ENCODE data around the gene UBE2D3. TPM values are rescaled to one million over a fixed set of nuclear protein-coding genes. Genes with fewer than 3 reads are reported as not detected.
A peak's percentile ranks its signal among the peaks of the same experiment; 100 is the strongest.

The UBE2D3 gene
- total RNA-seq, 1 experiment from 2014 or later = 191 TPM

- no peak for TF ChIP-seq TCF7L2 (IDR thresholded peaks at IDR 0.05; ENCODE audit: low read depth, low read length)
- no peak for TF ChIP-seq REST (IDR thresholded peaks at IDR 0.05; ENCODE audit: insufficient read depth in 1 of 2, low read depth in 2 of 2, low read length in 1 of 2)
- no peak for TF ChIP-seq CTCF (IDR thresholded peaks at IDR 0.05)
- no peak for TF ChIP-seq SIN3A (IDR thresholded peaks at IDR 0.05; ENCODE audit: borderline replicate concordance, insufficient read depth, low read depth, low read length)
- TF ChIP-seq POLR2AphosphoS5 (IDR thresholded peaks at IDR 0.05; ENCODE audit: low read depth, low read length) = no peak
- ChIA-PET POLR2A (no interaction called here), CTCF (no interaction called here)
- Histone ChIP-seq H3K4me3 (ENCODE audit: low read depth in 2 of 2, low read length in 2 of 2) (no peak overlapping the region), H3K4me1 (ENCODE audit: control insufficient read depth, insufficient read depth, low read length) (peaks cover 41% of the 10 kb centered on the region), H3K27ac (ENCODE audit: low read length) (no peak overlapping the region), H3K27me3 (ENCODE audit: control insufficient read depth, insufficient read depth, low read length) (no peaks in the 10 kb centered on the region), H3K9me3 (ENCODE audit: control insufficient read depth, insufficient read depth, low read depth, low read length) (no peaks in the 10 kb centered on the region), H3K36me3 (ENCODE audit: control insufficient read depth, insufficient read depth, low read length) (peaks cover 2% of the 10 kb centered on the region; the same call in 1 of the 2 replicates)
- in situ Hi-C loops (cut with HindIII; ENCODE audit: low pct_unique_long_range_greater_than_20kb, low sequenced_read_pairs) = no loop called here
- peak; percentile 55 for DNase-seq (ENCODE audit: low read depth, low spot score)
- intact Hi-C loops (cut with micrococcal nuclease; ENCODE audit: unreplicated experiment) = loop anchor here (10.0 kb wide), 1 partner anchor 269 kb away; no protein-coding TSS in a partner anchor
- BruUV-seq (replicated peaks) = no TSS peak
- ATAC-seq = no peak
These were observed 11.4 kb downstream of the UBE2D3 start for GRCh38 chr4:102815981-102816380.

- ATAC-seq (no peak), DNase-seq (ENCODE audit: low read depth, low spot score) (no peak)
- TF ChIP-seq CTCF (IDR thresholded peaks at IDR 0.05) (no peak), SIN3A (IDR thresholded peaks at IDR 0.05; ENCODE audit: borderline replicate concordance, insufficient read depth, low read depth, low read length) (no peak), REST (IDR thresholded peaks at IDR 0.05; ENCODE audit: insufficient read depth in 1 of 2, low read depth in 2 of 2, low read length in 1 of 2) (no peak), TCF7L2 (IDR thresholded peaks at IDR 0.05; ENCODE audit: low read depth, low read length) (no peak), POLR2AphosphoS5 (IDR thresholded peaks at IDR 0.05; ENCODE audit: low read depth, low read length) (no peak)
- BruUV-seq (replicated peaks) = no TSS peak
- Histone ChIP-seq H3K4me1 (ENCODE audit: control insufficient read depth, insufficient read depth, low read length) (peaks cover 3% of the 10 kb centered on the region; the same call in 1 of the 2 replicates), H3K4me3 (ENCODE audit: low read depth in 2 of 2, low read length in 2 of 2) (no peak overlapping the region), H3K36me3 (ENCODE audit: control insufficient read depth, insufficient read depth, low read length) (peaks cover 23% of the 10 kb centered on the region), H3K9me3 (ENCODE audit: control insufficient read depth, insufficient read depth, low read depth, low read length) (no peaks in the 10 kb centered on the region), H3K27ac (ENCODE audit: low read length) (no peak overlapping the region), H3K27me3 (ENCODE audit: control insufficient read depth, insufficient read depth, low read length) (no peaks in the 10 kb centered on the region)
- ChIA-PET CTCF (interaction anchor here (0.6 kb wide), 1 partner anchor 199 kb away, joined by 3 read pairs; no protein-coding TSS in a partner anchor), POLR2A (interaction anchor here (0.6 to 0.7 kb wide), 2 partner anchors 11 to 16 kb away, joined by 3 to 13 read pairs; no protein-coding TSS in a partner anchor)
- in situ Hi-C loops (cut with HindIII; ENCODE audit: low pct_unique_long_range_greater_than_20kb, low sequenced_read_pairs) (no loop called here), intact Hi-C loops (cut with micrococcal nuclease; ENCODE audit: unreplicated experiment) (loop anchor here (10.0 kb wide), 1 partner anchor 275 kb away; no protein-coding TSS in a partner anchor)
These were observed 17.7 kb downstream of the UBE2D3 start for GRCh38 chr4:102809691-102810090.
